ENCODE measurements around the gene LRRTM3. TPM values are rescaled to one million over a fixed set of nuclear protein-coding genes. Genes with fewer than 3 reads are reported as not detected.

LRRTM3 gene
- polyA plus RNA-seq, 1 of the 3 experiments (the other 2 are of a cell fraction) = not detected

GRCh38 chr10:67141300-67141699 lies 215.5 kb downstream of the LRRTM3 start (continued):
- TF ChIP-seq IRF3 (IDR thresholded peaks at IDR 0.05; ENCODE audit: low read depth, low read length) = no peak
- no peak for TF ChIP-seq FOXJ3 (CRISPR knock-in tag; IDR thresholded peaks at IDR 0.05)
- TF ChIP-seq CHD2 (IDR thresholded peaks at IDR 0.05; ENCODE audit: low read length, partially characterized antibody) = no peak
- TF ChIP-seq RFX5 (IDR thresholded peaks at IDR 0.05; ENCODE audit: low read length) = no peak
- no peak for TF ChIP-seq MAX (IDR thresholded peaks at IDR 0.05; ENCODE audit: low read depth)
- TF ChIP-seq JUND (IDR thresholded peaks at IDR 0.05) = no peak

- no peak for DNase-seq
- H3K79me2 ChIP-seq (ENCODE audit: insufficient read depth) = no peaks in the 10 kb centered on the region
- H3K4me1 ChIP-seq (ENCODE audit: control insufficient read depth in 1 of 2, insufficient read depth in 2 of 2, low read depth in 1 of 2, low read length in 1 of 2) = no peaks in the 10 kb centered on the region
- H2AFZ ChIP-seq (ENCODE audit: low read depth) = no peak overlapping the region
- no peak overlapping the region for H3K9ac ChIP-seq
- no peak overlapping the region for H3K27ac ChIP-seq (ENCODE audit: low read depth in 2 of 2, low read length in 1 of 2)
- ChIA-PET POLR2A (no interaction called here), CTCF (no interaction called here)
- H3K9me3 ChIP-seq = no peaks in the 10 kb centered on the region
- no peaks in the 10 kb centered on the region for H3K9me2 ChIP-seq
- no peak overlapping the region for H3K4me2 ChIP-seq
- H4K20me1 ChIP-seq (ENCODE audit: insufficient read depth) = no peaks in the 10 kb centered on the region
- no peak for TF ChIP-seq CHD2 (IDR thresholded peaks at IDR 0.05; ENCODE audit: low read length, partially characterized antibody)
- 15% methylated on average over 1 of the region's 1 CpG for WGBS (ENCODE audit: low lambda C conversion rate)
- H3K27me3 ChIP-seq (ENCODE audit: insufficient read depth) = no peaks in the 10 kb centered on the region
- H3K36me3 ChIP-seq (replicated peaks in 1 of 2; ENCODE audit: control insufficient read depth in 1 of 2, insufficient read depth in 2 of 2, low read length in 1 of 2) = no peaks in the 10 kb centered on the region
- no peak overlapping the region for H3K4me3 ChIP-seq (ENCODE audit: low read depth in 2 of 2, low read length in 1 of 2)
- no peaks in the 10 kb centered on the region for H3F3A ChIP-seq (replicated peaks; ENCODE audit: insufficient read depth)
Observed at GRCh38 chr10:67144530-67144929, 218.7 kb downstream of the LRRTM3 start.
